BJ (cell line): ENCODE data around the gene LAMTOR4. TPM values are rescaled to one million over a fixed set of nuclear protein-coding genes. Genes with fewer than 3 reads are reported as not detected.

Source experiments
- CTCF ChIA-PET: fragments of 350-600 bp; formaldehyde crosslinking; extraction: SDS; loops from one replicate; lab custom pipeline; 2021; ENCODE audit warnings: antibody characterized with exemption, inconsistent platforms; lab: Yijun Ruan, JAX
- POLR2A ChIA-PET: fragments of 300-600 bp; sonication (Branson Sonifier 250); formaldehyde crosslinking; extraction: SDS; loops from one replicate; lab custom pipeline; 2021; ENCODE audit warnings: antibody characterized with exemption; lab: Charles Lee
- DNase-seq: peaks from one replicate; pipeline ENCODE4 v3.0.0-alpha.2; 2011; ENCODE audit warnings: low read depth
- H3K27me3 ChIP-seq: 2 replicates; pipeline ENCODE4 v1.6.0; 2011; ENCODE audit warnings: low read length; ENCODE audit not compliant: control insufficient read depth, insufficient read depth
- H3K36me3 ChIP-seq: 2 replicates; pipeline ENCODE4 v1.5.1; 2011; ENCODE audit warnings: low read length; ENCODE audit not compliant: control insufficient read depth, insufficient read depth
- H3K4me3 ChIP-seq: 2 replicates; pipeline ENCODE4 v1.5.1; 2011; ENCODE audit warnings: low read depth, mild to moderate bottlenecking, control low read depth, low read length
- polyA plus RNA-seq: library from polyadenylated mRNA; depleted of rRNA; stranded (reverse); fragments of >200 nt; gene quantifications from 2 replicates; pipeline ENCODE4 v1.2.3, GENCODE V29; 2011
- TF ChIP-seq, protein P1 (sequence below): IDR thresholded peaks from 2 replicates; pipeline ENCODE4 v1.5.1; 2011; ENCODE audit warnings: low read depth, mild to moderate bottlenecking, control low read depth, inconsistent platforms, low read length, moderate library complexity; ENCODE audit not compliant: insufficient read depth

Gene LAMTOR4
- polyA plus RNA-seq, 1 experiment: 193 TPM

- H3K4me3 ChIP-seq: no peak overlapping the region
- TF ChIP-seq, protein P1, sequence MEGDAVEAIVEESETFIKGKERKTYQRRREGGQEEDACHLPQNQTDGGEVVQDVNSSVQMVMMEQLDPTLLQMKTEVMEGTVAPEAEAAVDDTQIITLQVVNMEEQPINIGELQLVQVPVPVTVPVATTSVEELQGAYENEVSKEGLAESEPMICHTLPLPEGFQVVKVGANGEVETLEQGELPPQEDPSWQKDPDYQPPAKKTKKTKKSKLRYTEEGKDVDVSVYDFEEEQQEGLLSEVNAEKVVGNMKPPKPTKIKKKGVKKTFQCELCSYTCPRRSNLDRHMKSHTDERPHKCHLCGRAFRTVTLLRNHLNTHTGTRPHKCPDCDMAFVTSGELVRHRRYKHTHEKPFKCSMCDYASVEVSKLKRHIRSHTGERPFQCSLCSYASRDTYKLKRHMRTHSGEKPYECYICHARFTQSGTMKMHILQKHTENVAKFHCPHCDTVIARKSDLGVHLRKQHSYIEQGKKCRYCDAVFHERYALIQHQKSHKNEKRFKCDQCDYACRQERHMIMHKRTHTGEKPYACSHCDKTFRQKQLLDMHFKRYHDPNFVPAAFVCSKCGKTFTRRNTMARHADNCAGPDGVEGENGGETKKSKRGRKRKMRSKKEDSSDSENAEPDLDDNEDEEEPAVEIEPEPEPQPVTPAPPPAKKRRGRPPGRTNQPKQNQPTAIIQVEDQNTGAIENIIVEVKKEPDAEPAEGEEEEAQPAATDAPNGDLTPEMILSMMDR: no peak
- ChIA-PET POLR2A (no interaction called here), CTCF (interaction anchor here (0.7 to 2.1 kb wide), 3 partner anchors 10 to 129 kb away, joined by 3 to 4 read pairs (median 3); no protein-coding TSS in a partner anchor)
- no peaks in the 10 kb centered on the region for H3K27me3 ChIP-seq
- H3K36me3 ChIP-seq: 0 out of 2 replicates have a peak, but pooled peaks cover 2% of the 10 kb centered on the region
- no peak for DNase-seq
Measured at GRCh38 chr7:100122568-100122967, 26.1 kb upstream of the LAMTOR4 start.

GRCh38 chr7:100124301-100125230 lies 24.2 kb upstream of the LAMTOR4 start:
- ChIA-PET CTCF (interaction anchor here (0.6 to 2.1 kb wide), 8 partner anchors 9 to 283 kb away, joined by 3 to 7 read pairs (median 3); no protein-coding TSS in a partner anchor), POLR2A (no interaction called here)
- Histone ChIP-seq H3K36me3 (0 out of 2 replicates have a peak, but pooled peaks cover 2% of the 10 kb centered on the region), H3K27me3 (no peaks in the 10 kb centered on the region), H3K4me3 (no peak overlapping the region)
- TF ChIP-seq, protein P1: no peak
- DNase-seq: no peak

GRCh38 chr7:100126239-100126930 lies 22.3 kb upstream of the LAMTOR4 start:
- TF ChIP-seq, protein P1: 0 out of 2 replicates have a peak, but pooled peaks have one; percentile 8
- POLR2A ChIA-PET: interaction anchor here (0.6 to 0.8 kb wide), 2 partner anchors 11 to 23 kb away, joined by 3 to 4 read pairs; partner anchors contain the start of gene LAMTOR4
- CTCF ChIA-PET: interaction anchor here (0.5 to 0.8 kb wide), 3 partner anchors 17 to 147 kb away, joined by 3 to 4 read pairs (median 3); no protein-coding TSS in a partner anchor
- Histone ChIP-seq H3K36me3 (0 out of 2 replicates have a peak, but pooled peaks cover 2% of the 10 kb centered on the region), H3K4me3 (peak overlapping the region; percentile 77), H3K27me3 (no peaks in the 10 kb centered on the region)
- DNase-seq: no peak

DNA sequence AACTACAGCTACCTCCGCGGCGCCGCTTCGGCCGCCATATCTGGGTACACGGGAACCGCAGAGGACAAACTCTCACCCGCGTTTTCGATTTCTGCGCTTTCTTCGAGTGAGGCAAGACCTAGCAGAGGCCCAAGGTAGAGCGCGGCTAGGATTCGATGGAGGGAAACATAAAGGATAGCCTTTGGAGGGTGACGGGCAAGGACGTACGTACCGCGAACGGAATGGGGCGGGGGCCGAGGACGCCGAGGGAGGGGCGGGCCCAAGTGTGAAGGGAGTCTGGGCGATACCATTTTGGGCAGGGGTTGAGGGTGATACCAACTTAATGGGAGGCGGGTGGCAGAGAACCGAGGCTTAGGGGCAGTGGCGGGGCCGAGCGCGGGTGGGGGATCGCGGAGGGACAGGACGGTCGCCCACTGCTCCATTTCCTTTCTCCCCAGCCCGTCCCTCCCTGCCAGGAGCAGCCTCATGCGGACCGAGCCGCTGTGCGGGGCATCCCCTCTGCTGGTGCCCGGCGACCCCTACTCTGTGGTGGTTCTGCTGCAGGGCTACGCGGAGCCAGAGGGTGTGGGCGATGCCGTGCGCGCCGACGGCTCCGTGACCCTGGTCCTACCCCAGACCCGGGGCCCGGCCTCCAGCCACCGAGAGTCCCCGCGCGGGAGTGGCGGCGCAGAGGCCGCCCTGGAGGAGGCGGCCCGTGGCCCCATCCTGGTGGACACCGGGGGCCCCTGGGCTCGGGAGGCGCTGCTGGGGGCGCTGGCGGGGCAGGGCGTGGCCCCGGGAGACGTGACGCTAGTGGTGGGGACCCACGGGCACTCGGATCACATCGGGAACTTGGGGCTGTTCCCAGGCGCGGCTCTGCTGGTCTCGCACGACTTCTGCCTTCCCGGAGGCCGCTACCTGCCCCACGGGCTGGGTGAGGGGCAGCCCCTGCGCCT lies 21.5 kb upstream of the LAMTOR4 start, which contains the start of gene MBLAC1:
MBLAC1 (plus strand) TSS at position 37 of the 935 bp plus-strand sequence; CDS start at position 466, 429 bp downstream.
- TF ChIP-seq, protein P1: 0 out of 2 replicates have a peak, but pooled peaks have one; percentile 1
- CTCF ChIA-PET: interaction anchor here (0.5 to 9.6 kb wide), 6 partner anchors 17 to 148 kb away, joined by 3 to 147 read pairs (median 4); partner anchors contain the start of gene PVRIG
- H3K36me3 ChIP-seq: 0 out of 2 replicates have a peak, but pooled peaks cover under 1% of the 10 kb centered on the region
- DNase-seq: peak; percentile 26
- POLR2A ChIA-PET: interaction anchor here (0.6 to 0.8 kb wide), 2 partner anchors 12 to 22 kb away, joined by 3 to 4 read pairs; partner anchors contain the start of gene LAMTOR4
- no peaks in the 10 kb centered on the region for H3K27me3 ChIP-seq
- H3K4me3 ChIP-seq: peak within 1 kb of the TSS; percentile 77
